Breast epithelium (tissue), 4 donors: Measurements from ENCODE around the gene FTSJ1. TPM values are rescaled to one million over a fixed set of nuclear protein-coding genes. Genes with fewer than 3 reads are reported as not detected.
"Not testable (repeated sequence)": the region's sequence is repeated elsewhere in the genome, so short reads cannot be mapped to it uniquely, and the experiment has no call there.

Experiments
- DNase-seq, 2 donors: peaks; one replicate each; pipeline ENCODE4 v3.0.0-alpha.2; 2019; ENCODE audit warnings: low spot score in 2 of 2
- H3K27ac ChIP-seq, 2 donors: fragments of 200-600 bp; sonication (generic) in 1 of 2; one replicate each; pipeline ENCODE4 v1.5.1; 2016 to 2019; ENCODE audit warnings: mild to moderate bottlenecking in 1 of 2
- H3K27me3 ChIP-seq, 2 donors: fragments of 200-600 bp; sonication (generic) in 1 of 2; one replicate each; pipeline versions ENCODE4 v1.5.1 to v1.6.0; 2017 to 2019; ENCODE audit warnings: control low read depth in 1 of 2, mild to moderate bottlenecking in 1 of 2
- H3K36me3 ChIP-seq: fragments of 200-600 bp; one replicate; pipeline ENCODE4 v1.5.1; 2019
- H3K4me1 ChIP-seq, 2 donors: fragments of 200-600 bp; sonication (generic); one replicate each; pipeline ENCODE4 v1.5.1; 2016 to 2019; ENCODE audit warnings: control low read depth in 1 of 2
- H3K4me3 ChIP-seq, 3 donors: fragments of 200-600 bp; sonication (generic); 1 replicate in 2 of 3; 2 replicates in 1 of 3; pipeline ENCODE4 v1.5.1; 2016 to 2019; ENCODE audit warnings: mild to moderate bottlenecking in 3 of 3, moderate library complexity in 2 of 3
- H3K9me3 ChIP-seq, 2 donors: fragments of 200-600 bp; sonication (generic) in 1 of 2; one replicate each; pipeline ENCODE4 v1.5.1; 2016 to 2019; ENCODE audit warnings: control low read depth in 1 of 2
- POLR2A ChIP-seq: fragments of 450-650 bp; IDR thresholded peaks from one replicate; pipeline ENCODE4 v1.6.1; 2016; ENCODE audit warnings: antibody characterized with exemption, mild to moderate bottlenecking, moderate library complexity
- POLR2AphosphoS5 ChIP-seq, 3 donors: sonication (generic); formaldehyde crosslinking; IDR thresholded peaks; one replicate each; pipeline ENCODE4 v1.6.1; 2017; ENCODE audit warnings: antibody characterized with exemption in 3 of 3
- intact Hi-C: fragments of 100-400 bp; cut with DNase I; formaldehyde crosslinking; loops from one replicate; pipeline ENCODE4 v1.15.1; 2023; ENCODE audit warnings: low total_unique reads
- total RNA-seq, 3 donors: library from RNA; depleted of rRNA; stranded (reverse); fragments of >200 nt; gene quantifications; one replicate each; pipeline ENCODE4 v1.1.0, GENCODE V29; 2016
- TF ChIP-seq, protein P1 (sequence below), 3 donors: fragments of 450-650 bp; IDR thresholded peaks; one replicate each; pipeline ENCODE4 v1.5.1; 2016 to 2017; ENCODE audit warnings: antibody characterized with exemption in 3 of 3, mild to moderate bottlenecking in 3 of 3, moderate library complexity in 3 of 3

FTSJ1 gene
- total RNA-seq, 3 donors from 2014 or later = 31.8 to 55.4 (median 34.8) TPM

DNA sequence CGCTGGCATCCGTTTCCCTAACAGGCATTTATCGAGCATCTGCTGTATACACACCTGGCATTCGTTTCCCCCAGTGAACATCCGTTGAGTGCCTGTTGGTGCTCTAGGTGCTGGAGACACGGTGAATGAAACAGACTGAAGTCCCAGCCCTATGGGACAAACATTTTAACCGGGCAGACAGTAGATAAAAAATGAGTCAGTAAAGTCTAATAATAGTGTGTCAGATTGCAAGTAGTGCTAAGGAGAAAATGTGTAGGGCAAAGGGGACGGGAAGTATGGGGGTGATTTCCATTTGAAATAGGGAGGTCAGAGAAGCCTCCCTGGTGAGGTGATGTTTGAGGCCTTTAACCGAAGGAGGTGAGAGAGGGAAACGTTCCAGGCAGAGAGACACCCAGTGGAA is 40.3 kb downstream of the FTSJ1 start:
- no peaks in the 10 kb centered on the region for H3K36me3 ChIP-seq

DNA sequence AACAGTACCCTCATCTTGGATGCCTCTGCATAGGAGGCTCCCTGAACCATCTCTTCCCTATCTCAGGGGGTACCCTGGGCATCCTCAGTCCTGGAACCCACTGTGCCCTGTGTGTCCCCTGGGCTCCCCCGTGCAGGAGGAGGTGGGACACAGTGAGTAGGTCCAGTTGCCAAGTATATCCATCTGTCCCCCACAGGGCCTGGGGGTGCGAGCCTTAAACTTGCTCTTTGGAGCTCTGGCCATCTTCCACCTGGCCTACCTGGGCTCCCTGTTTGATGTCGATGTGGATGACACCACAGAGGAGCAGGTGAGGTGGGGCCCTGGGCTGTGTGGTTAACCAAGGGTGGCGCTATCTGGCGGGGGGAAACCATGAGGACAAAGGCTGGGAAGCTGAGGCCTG is 41.0 kb downstream of the FTSJ1 start:
- no peaks in the 10 kb centered on the region for H3K9me3 ChIP-seq
- peaks cover 0 to 26% of the 10 kb centered on the region in 2 donors for H3K27me3 ChIP-seq
- TF ChIP-seq, protein P1, sequence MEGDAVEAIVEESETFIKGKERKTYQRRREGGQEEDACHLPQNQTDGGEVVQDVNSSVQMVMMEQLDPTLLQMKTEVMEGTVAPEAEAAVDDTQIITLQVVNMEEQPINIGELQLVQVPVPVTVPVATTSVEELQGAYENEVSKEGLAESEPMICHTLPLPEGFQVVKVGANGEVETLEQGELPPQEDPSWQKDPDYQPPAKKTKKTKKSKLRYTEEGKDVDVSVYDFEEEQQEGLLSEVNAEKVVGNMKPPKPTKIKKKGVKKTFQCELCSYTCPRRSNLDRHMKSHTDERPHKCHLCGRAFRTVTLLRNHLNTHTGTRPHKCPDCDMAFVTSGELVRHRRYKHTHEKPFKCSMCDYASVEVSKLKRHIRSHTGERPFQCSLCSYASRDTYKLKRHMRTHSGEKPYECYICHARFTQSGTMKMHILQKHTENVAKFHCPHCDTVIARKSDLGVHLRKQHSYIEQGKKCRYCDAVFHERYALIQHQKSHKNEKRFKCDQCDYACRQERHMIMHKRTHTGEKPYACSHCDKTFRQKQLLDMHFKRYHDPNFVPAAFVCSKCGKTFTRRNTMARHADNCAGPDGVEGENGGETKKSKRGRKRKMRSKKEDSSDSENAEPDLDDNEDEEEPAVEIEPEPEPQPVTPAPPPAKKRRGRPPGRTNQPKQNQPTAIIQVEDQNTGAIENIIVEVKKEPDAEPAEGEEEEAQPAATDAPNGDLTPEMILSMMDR (IDR thresholded peaks at IDR 0.05) = no peak
- no peak for DNase-seq
- no peak overlapping the region for H3K4me3 ChIP-seq
- no peaks in the 10 kb centered on the region for H3K4me1 ChIP-seq
- no peaks in the 10 kb centered on the region for H3K36me3 ChIP-seq
- intact Hi-C loops = no loop called here
- no peak overlapping the region for H3K27ac ChIP-seq

More for the DNA sequence above, 40.3 kb downstream of the FTSJ1 start:
- intact Hi-C loops = no loop called here
- no peak for DNase-seq
- H3K27me3 ChIP-seq = peaks cover 0 to 28% of the 10 kb centered on the region in 2 donors
- no peaks in the 10 kb centered on the region for H3K9me3 ChIP-seq
- H3K4me3 ChIP-seq = no peak overlapping the region
- no peaks in the 10 kb centered on the region for H3K4me1 ChIP-seq
- TF ChIP-seq POLR2A (no peak), POLR2AphosphoS5 (IDR thresholded peaks at IDR 0.05) (no peak)
- TF ChIP-seq, protein P1 (IDR thresholded peaks at IDR 0.05) = no peak
- no peak overlapping the region for H3K27ac ChIP-seq

DNA sequence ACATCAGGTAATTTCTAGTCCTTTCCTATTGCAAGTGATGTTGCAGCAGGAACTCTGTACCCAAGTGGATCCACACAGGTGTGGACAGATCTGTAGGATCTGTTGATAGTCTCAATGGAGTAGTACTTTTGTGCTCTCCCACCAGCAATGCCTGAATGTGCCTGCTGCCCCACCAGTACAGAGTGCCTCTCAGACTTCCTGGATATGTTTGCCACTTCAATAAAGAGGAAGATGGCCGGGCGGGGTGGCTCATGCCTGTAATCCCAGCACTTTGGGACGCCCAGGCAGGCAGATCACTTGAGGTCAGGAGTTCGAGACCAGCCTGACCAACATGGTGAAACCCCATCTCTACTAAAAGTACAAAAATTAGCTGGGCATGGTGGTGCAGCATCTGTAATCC is 43.5 kb downstream of the FTSJ1 start:
- H3K4me3 ChIP-seq, H3K9me3 ChIP-seq, H3K4me1 ChIP-seq, DNase-seq, intact Hi-C loops, H3K27ac ChIP-seq, H3K36me3 ChIP-seq: not testable (repeated sequence)
- peaks cover 0 to 13% of the 10 kb centered on the region in 2 donors for H3K27me3 ChIP-seq

DNA sequence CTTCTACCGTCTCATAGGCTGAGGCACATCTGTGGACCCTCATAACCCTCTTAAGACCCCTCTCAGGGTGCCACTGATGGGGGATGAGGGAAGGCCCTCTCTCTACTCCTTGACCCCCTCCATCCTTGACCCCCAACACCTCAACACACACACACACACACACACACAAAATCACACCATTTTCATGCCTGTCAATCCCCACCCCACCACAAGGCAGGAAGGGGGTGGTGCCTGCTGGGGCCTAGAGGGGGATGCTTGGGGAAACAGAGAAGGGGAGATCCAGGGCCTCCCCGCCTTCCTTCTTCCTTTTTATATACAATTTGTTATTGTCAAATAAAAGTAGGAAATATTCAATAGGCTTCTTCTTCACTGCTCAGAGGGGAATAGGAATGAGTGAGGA is 44.5 kb downstream of the FTSJ1 start:
- intact Hi-C loops = no loop called here
- peaks cover 0 to 6% of the 10 kb centered on the region in 2 donors for H3K27me3 ChIP-seq
- H3K27ac ChIP-seq = no peak overlapping the region
- DNase-seq = no peak
- H3K36me3 ChIP-seq = no peaks in the 10 kb centered on the region
- no peak overlapping the region for H3K4me3 ChIP-seq
- no peaks in the 10 kb centered on the region for H3K9me3 ChIP-seq
- no peaks in the 10 kb centered on the region for H3K4me1 ChIP-seq
- TF ChIP-seq POLR2AphosphoS5 (IDR thresholded peaks at IDR 0.05) (no peak), POLR2A (no peak)
- TF ChIP-seq, protein P1 (IDR thresholded peaks at IDR 0.05) = no peak

DNA sequence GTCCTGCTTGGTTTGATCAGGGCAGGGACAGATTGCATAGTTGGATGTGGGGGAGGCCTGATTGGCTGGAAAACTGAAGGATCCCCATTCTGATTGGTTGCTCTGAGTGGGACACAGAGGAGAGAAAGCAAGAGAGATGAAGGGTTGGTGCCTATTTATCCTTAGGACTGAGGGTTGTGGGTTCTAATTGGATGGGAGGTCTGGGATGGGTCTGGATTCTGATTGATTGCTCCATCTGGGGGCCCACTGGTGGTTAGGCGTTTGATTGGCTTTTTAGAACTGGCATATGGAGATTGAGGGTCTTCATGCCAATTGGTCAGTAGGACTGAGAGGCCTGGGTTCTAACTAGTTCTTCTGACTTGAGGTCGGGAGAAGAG is 45.0 kb downstream of the FTSJ1 start:
- H3K4me1 ChIP-seq = no peaks in the 10 kb centered on the region
- H3K27ac ChIP-seq = peak overlapping the region; percentile 75 to 88
- TF ChIP-seq, protein P1 (IDR thresholded peaks at IDR 0.05) = no peak
- no peak for TF ChIP-seq POLR2AphosphoS5 (IDR thresholded peaks at IDR 0.05)
- TF ChIP-seq POLR2A = no peak
- DNase-seq = no peak
- peaks cover 0 to 3% of the 10 kb centered on the region in 2 donors for H3K27me3 ChIP-seq
- intact Hi-C loops = no loop called here
- H3K4me3 ChIP-seq = peak overlapping the region; percentile 52 to 78 (median 61)
- no peaks in the 10 kb centered on the region for H3K9me3 ChIP-seq
- H3K36me3 ChIP-seq = no peaks in the 10 kb centered on the region
